Measurements from ENCODE around the gene PROB1.

DNA sequence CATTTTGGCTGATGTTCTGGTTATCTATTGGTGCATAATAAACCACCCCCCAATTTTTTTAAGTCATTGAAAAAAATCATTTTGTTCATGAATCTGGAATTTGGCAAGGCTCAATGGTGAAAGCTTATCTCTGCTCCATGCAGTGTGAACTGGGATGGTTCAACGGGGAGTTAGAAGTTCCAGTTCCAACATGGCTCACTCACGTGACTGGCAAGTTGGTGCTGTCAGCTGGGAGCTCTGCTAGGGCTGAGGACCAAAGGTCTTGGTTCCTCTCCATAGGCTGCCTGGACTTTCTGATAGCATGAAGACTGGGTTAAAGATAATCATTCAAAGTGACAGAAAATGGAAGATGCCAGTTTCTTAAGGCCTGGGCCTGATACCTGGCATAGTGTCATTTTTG lies 12.1 kb upstream of the PROB1 start:
- no peak for TF ChIP-seq CEBPB (IDR thresholded peaks at IDR 0.05; ENCODE audit: borderline replicate concordance, low read depth, low read length)
- TF ChIP-seq ZBTB7A (CRISPR knock-in tag; IDR thresholded peaks at IDR 0.05): no peak
- TF ChIP-seq ZNF501 (CRISPR knock-in tag; IDR thresholded peaks at IDR 0.05): no peak
- TF ChIP-seq EZH2 (conservative IDR thresholded peaks at IDR 0.05; ENCODE audit: low read depth, low read length): no peak
- TF ChIP-seq POLR2A (IDR thresholded peaks at IDR 0.05; ENCODE audit: insufficient read depth in 1 of 2, low read depth in 2 of 2, low read length in 2 of 2): no peak
- TF ChIP-seq PHF8 (CRISPR knock-in tag; IDR thresholded peaks at IDR 0.05): no peak
- TF ChIP-seq ZFP37 (CRISPR knock-in tag; IDR thresholded peaks at IDR 0.05; ENCODE audit: borderline replicate concordance): no peak
- TF ChIP-seq, protein P1, sequence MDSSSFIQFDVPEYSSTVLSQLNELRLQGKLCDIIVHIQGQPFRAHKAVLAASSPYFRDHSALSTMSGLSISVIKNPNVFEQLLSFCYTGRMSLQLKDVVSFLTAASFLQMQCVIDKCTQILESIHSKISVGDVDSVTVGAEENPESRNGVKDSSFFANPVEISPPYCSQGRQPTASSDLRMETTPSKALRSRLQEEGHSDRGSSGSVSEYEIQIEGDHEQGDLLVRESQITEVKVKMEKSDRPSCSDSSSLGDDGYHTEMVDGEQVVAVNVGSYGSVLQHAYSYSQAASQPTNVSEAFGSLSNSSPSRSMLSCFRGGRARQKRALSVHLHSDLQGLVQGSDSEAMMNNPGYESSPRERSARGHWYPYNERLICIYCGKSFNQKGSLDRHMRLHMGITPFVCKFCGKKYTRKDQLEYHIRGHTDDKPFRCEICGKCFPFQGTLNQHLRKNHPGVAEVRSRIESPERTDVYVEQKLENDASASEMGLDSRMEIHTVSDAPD (CRISPR knock-in tag; IDR thresholded peaks at IDR 0.05): no peak
